GM12801 (cell line): Measurements from ENCODE around the gene FOXN3.

Source experiments
- CTCF ChIP-seq: IDR thresholded peaks from one replicate; pipeline ENCODE4 v1.5.1; 2011; ENCODE audit warnings: control low read depth; ENCODE audit not compliant: insufficient read length; ENCODE audit errors: extremely low read depth

Gene FOXN3

GRCh38 chr14:89430391-89431236, 13.6 kb upstream of the FOXN3 start:
- TF ChIP-seq CTCF = no peak

DNA sequence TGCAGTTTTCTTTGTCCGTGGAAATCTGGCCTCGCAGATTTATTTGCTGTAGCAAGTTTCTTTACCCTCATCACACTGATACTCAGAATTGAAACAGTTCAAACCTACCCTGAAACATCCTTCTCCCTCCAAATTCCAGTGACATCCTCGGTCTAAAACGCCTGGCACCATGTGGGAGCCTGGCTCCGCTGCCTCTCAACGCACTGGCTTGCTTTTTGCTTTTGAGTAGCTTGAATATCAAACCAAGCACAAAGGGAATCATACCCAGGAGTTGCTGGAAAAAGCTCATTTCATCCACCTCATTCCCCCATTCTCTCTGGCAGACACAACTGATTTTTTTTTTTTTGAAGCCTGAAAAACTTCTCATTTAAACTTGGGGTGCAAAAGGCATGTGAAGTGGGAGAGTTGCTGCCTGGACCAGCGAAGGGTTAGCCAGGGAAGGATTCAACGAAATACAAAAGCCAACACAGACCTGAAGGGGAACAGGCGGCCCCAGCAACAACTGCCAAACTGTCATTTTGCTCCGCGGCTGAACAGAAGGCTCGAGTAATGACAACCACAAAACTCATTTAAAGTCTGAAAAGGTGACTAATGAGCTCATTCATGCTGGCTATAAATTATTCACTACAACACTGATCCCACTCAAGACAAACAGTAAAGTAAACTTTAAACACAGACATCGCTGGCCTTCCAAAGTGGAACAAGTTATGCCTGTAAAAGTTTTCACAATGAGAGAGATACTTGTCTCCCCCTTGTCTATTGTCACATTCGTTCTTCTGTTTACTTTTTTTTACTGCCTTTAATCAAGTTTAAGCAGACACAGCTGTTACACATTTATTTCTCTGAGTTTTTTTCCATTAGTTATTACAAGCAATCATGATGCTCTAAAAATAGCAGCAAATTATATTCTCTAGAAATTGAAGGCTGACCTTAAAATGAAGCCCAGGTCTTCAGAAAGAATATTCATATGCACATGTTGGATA, 12.5 kb upstream of the FOXN3 start:
- TF ChIP-seq CTCF = no peak

DNA sequence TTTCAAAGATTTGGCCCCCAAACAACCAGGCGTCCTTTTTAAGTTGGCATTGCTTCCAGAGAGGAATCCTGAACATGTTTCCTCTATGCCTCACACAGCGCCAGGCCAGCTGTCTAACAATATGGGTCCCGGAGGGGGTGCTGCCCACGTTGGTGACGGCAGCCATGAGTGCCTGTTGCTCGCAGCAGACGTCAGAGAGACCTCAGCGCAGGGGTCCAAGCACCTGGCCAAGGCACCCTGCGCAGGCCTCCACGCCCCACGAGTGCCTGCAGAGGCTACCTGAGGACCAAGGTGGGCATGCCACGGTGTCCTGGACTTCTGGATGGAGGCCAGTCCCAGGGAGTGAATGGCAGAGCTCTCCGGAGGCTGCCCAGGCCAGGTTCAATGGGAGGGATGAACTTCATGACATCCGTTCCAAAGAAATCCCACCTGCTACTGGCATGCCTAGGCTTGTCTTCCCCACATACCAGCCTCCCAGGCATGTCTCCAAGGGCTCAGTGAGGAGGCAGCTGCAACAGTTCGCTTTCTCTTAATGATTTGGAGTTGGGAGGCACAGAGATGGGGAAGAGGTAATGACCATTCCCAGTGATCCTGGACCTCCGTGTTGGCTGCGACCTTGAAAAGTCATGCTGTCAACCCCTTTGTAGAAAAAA, 11.6 kb upstream of the FOXN3 start:
- no peak for TF ChIP-seq CTCF

DNA sequence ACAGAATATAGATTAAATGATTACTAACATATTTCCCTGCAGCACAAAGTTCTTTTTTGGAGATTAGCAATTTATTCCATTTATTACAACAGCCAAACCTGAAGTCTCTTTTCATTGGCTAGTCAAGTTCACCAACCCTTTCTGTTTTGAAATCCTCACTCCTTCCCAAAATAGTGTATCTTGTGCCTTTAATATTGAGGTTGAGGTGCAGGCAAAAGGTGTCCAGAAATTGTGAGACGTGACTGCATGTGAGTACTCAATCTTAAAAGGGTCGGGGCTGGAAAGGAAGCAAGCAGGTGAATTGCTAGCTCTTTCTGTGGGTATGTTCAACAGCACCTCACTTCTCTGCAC, 11.1 kb upstream of the FOXN3 start:
- TF ChIP-seq CTCF = no peak

- TF ChIP-seq CTCF = no peak
These were observed 10.6 kb upstream of the FOXN3 start for GRCh38 chr14:89427426-89428172.

GRCh38 chr14:89425931-89426330, 8.9 kb upstream of the FOXN3 start:
- TF ChIP-seq CTCF = no peak
